H1 (cell line): ENCODE measurements around the gene DYRK1A. TPM values are rescaled to one million over a fixed set of nuclear protein-coding genes. Genes with fewer than 3 reads are reported as not detected.

Experiments
- CTCF ChIA-PET: fragments of 300-600 bp; sonication (Branson Sonifier 250); formaldehyde crosslinking; loops from one replicate; lab custom pipeline; 2021; ENCODE audit not compliant: partially characterized antibody; lab: Charles Lee
- POLR2A ChIA-PET: fragments of 300-600 bp; sonication (Branson Sonifier 250); formaldehyde crosslinking; loops from one replicate; lab custom pipeline; 2021; ENCODE audit warnings: inconsistent platforms; ENCODE audit not compliant: partially characterized antibody; lab: Charles Lee
- DNase-seq, 2 experiments: peaks; one replicate each; pipeline versions ENCODE4 v3.0.0 to v3.0.0-alpha.2; 2010 to 2022; ENCODE audit warnings: low spot score in 2 of 2, low read depth in 1 of 2, mixed read lengths in 1 of 2
- FAIRE-seq: peaks from 2 replicates; lab custom pipeline; 2011; peaks lifted over from hg19 to GRCh38; lab: Jason Lieb, UNC
- H2AFZ ChIP-seq: 2 replicates; pipeline ENCODE4 v1.8.1; 2012; ENCODE audit warnings: low read length, inconsistent platforms
- H2AK5ac ChIP-seq: 2 replicates; pipeline ENCODE4 v1.6.1; 2013; ENCODE audit warnings: low read depth, low read length
- H2BK120ac ChIP-seq: replicated peaks from 2 replicates; pipeline ENCODE3; 2013; ENCODE audit warnings: low read depth, low read length, inconsistent platforms
- H2BK12ac ChIP-seq: 2 replicates; pipeline ENCODE4 v1.6.1; 2013; ENCODE audit warnings: low read depth, low read length
- H2BK15ac ChIP-seq: 2 replicates; pipeline ENCODE4 v1.6.1; 2013; ENCODE audit warnings: low read length
- H2BK20ac ChIP-seq: 2 replicates; pipeline ENCODE4 v1.6.1; 2013; ENCODE audit warnings: low read length
- H2BK5ac ChIP-seq: 2 replicates; pipeline ENCODE4 v1.6.1; 2013; ENCODE audit warnings: low read depth, low read length
- H3K14ac ChIP-seq: 2 replicates; pipeline ENCODE4 v1.6.1; 2013; ENCODE audit warnings: inconsistent platforms; ENCODE audit not compliant: insufficient read length
- H3K18ac ChIP-seq: 2 replicates; pipeline ENCODE4 v1.6.1; 2013; ENCODE audit warnings: low read length; ENCODE audit errors: extremely low read depth
- H3K23ac ChIP-seq: 2 replicates; pipeline ENCODE4 v1.6.1; 2013; ENCODE audit warnings: inconsistent platforms; ENCODE audit not compliant: insufficient read length
- H3K23me2 ChIP-seq: 2 replicates; pipeline ENCODE4 v1.6.1; 2013; ENCODE audit warnings: low read depth, low read length
- H3K27ac ChIP-seq: 2 replicates; pipeline ENCODE4 v1.6.1; 2011; ENCODE audit warnings: low read depth, low read length, inconsistent platforms
- H3K27me3 ChIP-seq, 4 experiments: replicated peaks in 1 of 4; 1 replicate in 1 of 4; 2 replicates in 3 of 4; pipeline versions ENCODE4 v1.6.1 to v1.8.1; 2011 to 2013; ENCODE audit warnings: low read length in 3 of 4, mild to moderate bottlenecking in 3 of 4, inconsistent platforms in 2 of 4, mixed read lengths in 2 of 4, moderate library complexity in 1 of 4; ENCODE audit not compliant: control insufficient read depth in 3 of 4, insufficient read depth in 3 of 4; ENCODE audit errors: extremely low read depth in 1 of 4
- H3K36me3 ChIP-seq, 4 experiments: 2 replicates each; pipeline versions ENCODE4 v1.6.1 to v1.8.1; 2011 to 2013; ENCODE audit warnings: mild to moderate bottlenecking in 4 of 4, low read length in 3 of 4, moderate library complexity in 2 of 4, control low read depth in 1 of 4, inconsistent platforms in 1 of 4; ENCODE audit not compliant: insufficient read depth in 4 of 4, control insufficient read depth in 2 of 4
- H3K4ac ChIP-seq: replicated peaks from 2 replicates; pipeline ENCODE3; 2013; ENCODE audit warnings: low read length, low read depth, mixed read lengths, inconsistent platforms; ENCODE audit not compliant: insufficient read length
- H3K4me1 ChIP-seq, 4 experiments: replicated peaks in 1 of 4; 1 replicate in 1 of 4; 2 replicates in 3 of 4; pipeline versions ENCODE4 v1.6.1 to v1.8.1; 2011 to 2013; ENCODE audit warnings: low read length in 3 of 4, inconsistent platforms in 2 of 4, mixed read lengths in 1 of 4; ENCODE audit not compliant: insufficient read depth in 4 of 4, control insufficient read depth in 3 of 4
- H3K4me2 ChIP-seq, 2 experiments: 2 replicates each; pipeline versions ENCODE4 v1.6.1 to v1.8.1; 2011 to 2013; ENCODE audit warnings: low read depth in 2 of 2, low read length in 2 of 2, control low read depth in 1 of 2, inconsistent platforms in 1 of 2, mild to moderate bottlenecking in 1 of 2; ENCODE audit not compliant: insufficient read depth in 1 of 2
- H3K4me3 ChIP-seq, 4 experiments: fragments of 200-600, 300-600 bp in 1 of 4; sonication (generic), shearing (Covaris generic), sonication (Bioruptor Twin) in 1 of 4; 2 replicates each; pipeline versions ENCODE4 v1.5.1 to v1.8.1; 2011 to 2016; ENCODE audit warnings: low read length in 4 of 4, low read depth in 3 of 4, control low read depth in 2 of 4, inconsistent platforms in 2 of 4, mild to moderate bottlenecking in 2 of 4, mixed read lengths in 1 of 4, moderate library complexity in 1 of 4; ENCODE audit not compliant: insufficient read depth in 2 of 4; ENCODE audit errors: extremely low read depth in 1 of 4
- H3K56ac ChIP-seq: replicated peaks from 2 replicates; pipeline ENCODE3; 2013; ENCODE audit warnings: low read depth, mild to moderate bottlenecking, mixed read lengths, low read length, inconsistent platforms; ENCODE audit not compliant: insufficient read length
- H3K79me1 ChIP-seq: 2 replicates; pipeline ENCODE4 v1.6.1; 2013; ENCODE audit warnings: low read depth, low read length, control low read depth
- H3K79me2 ChIP-seq, 2 experiments: 2 replicates each; pipeline versions ENCODE4 v1.6.1 to v1.8.1; 2012 to 2013; ENCODE audit warnings: low read length in 2 of 2, mild to moderate bottlenecking in 2 of 2, inconsistent platforms in 1 of 2; ENCODE audit not compliant: insufficient read depth in 2 of 2, control insufficient read depth in 1 of 2
- H3K9ac ChIP-seq, 4 experiments: replicated peaks in 1 of 4; 1 replicate in 1 of 4; 2 replicates in 3 of 4; pipeline versions ENCODE4 v1.6.1 to v1.8.1; 2011 to 2013; ENCODE audit warnings: low read depth in 3 of 4, low read length in 3 of 4, control low read depth in 2 of 4, mild to moderate bottlenecking in 2 of 4, moderate library complexity in 2 of 4, inconsistent platforms in 1 of 4; ENCODE audit errors: extremely low read depth in 1 of 4
- H3K9me3 ChIP-seq, 2 experiments: 2 replicates each; pipeline versions ENCODE4 v1.6.1 to v1.8.1; 2012 to 2013; ENCODE audit warnings: mild to moderate bottlenecking in 2 of 2, moderate library complexity in 2 of 2, control low read depth in 1 of 2, inconsistent platforms in 1 of 2, low read depth in 1 of 2, low read length in 1 of 2, mixed read lengths in 1 of 2; ENCODE audit not compliant: insufficient read depth in 2 of 2
- H4K20me1 ChIP-seq, 2 experiments: replicated peaks in 1 of 2; 2 replicates each; pipeline versions ENCODE3 to v1.8.1; 2011 to 2013; ENCODE audit warnings: inconsistent platforms in 2 of 2, low read length in 2 of 2, mild to moderate bottlenecking in 1 of 2; ENCODE audit not compliant: insufficient read depth in 2 of 2, control insufficient read depth in 1 of 2
- H4K5ac ChIP-seq: 2 replicates; pipeline ENCODE4 v1.6.1; 2013; ENCODE audit warnings: low read length, low read depth, mixed read lengths, inconsistent platforms; ENCODE audit not compliant: insufficient read length
- H4K8ac ChIP-seq: 2 replicates; pipeline ENCODE4 v1.8.0; 2013; ENCODE audit warnings: mild to moderate bottlenecking, moderate library complexity, low read length, inconsistent platforms; ENCODE audit not compliant: insufficient read depth; ENCODE audit errors: extremely low read depth
- H4K91ac ChIP-seq: replicated peaks from 2 replicates; pipeline ENCODE3; 2013; ENCODE audit warnings: low read length, mixed read lengths, inconsistent platforms; ENCODE audit not compliant: insufficient read length
- JUN ChIP-seq: IDR thresholded peaks from 2 replicates; pipeline ENCODE4 v1.6.1; 2011; ENCODE audit warnings: low read depth, mild to moderate bottlenecking, improper control_type of control experiment, low read length
- SIN3A ChIP-seq, 2 experiments: IDR thresholded peaks in 1 of 2; conservative IDR thresholded peaks in 1 of 2; 2 replicates each; pipeline ENCODE4 v1.6.1; 2011 to 2012; ENCODE audit warnings: low read length in 2 of 2, improper control_type of control experiment in 1 of 2, low read depth in 1 of 2, mild to moderate bottlenecking in 1 of 2
- WGBS, 2 experiments: shearing (Covaris generic) in 1 of 2; methylation state at CpG; one replicate each; pipeline versions ENCODE4 v1.1.6 to v1.1.7; 2013 to 2015; ENCODE audit warnings: low lambda C conversion rate in 2 of 2, mixed read lengths in 2 of 2, inconsistent platforms in 1 of 2, low coverage in 1 of 2, missing lambda C conversion rate in 1 of 2; ENCODE audit not compliant: insufficient replicate concordance in 2 of 2, insufficient coverage in 1 of 2, insufficient read length in 1 of 2; ENCODE audit errors: extremely low coverage in 1 of 2, missing lambda C conversion rate in 1 of 2; 5-methylcytosine and 5-hydroxymethylcytosine counted together
- polyA plus RNA-seq, 7 experiments: library from polyadenylated mRNA; depleted of rRNA in 3 of 7; stranded (reverse) in 5 of 7; unstranded in 2 of 7; fragments of >200 nt in 5 of 7; fragments of 200-250 nt in 2 of 7; gene quantifications; 1 replicate in 5 of 7; 2 replicates in 1 of 7; 4 replicates in 1 of 7; pipeline versions ENCODE4 v1.2.1 to v1.2.3, GENCODE V29; 2011 to 2013; ENCODE audit warnings: missing spikeins in 2 of 7, mixed read lengths in 2 of 7
- total RNA-seq: library from RNA; stranded (reverse); fragmentation: NEBNext Ultra II Directional; extraction: Animal tissue kit (Norgen Biotek cat#: 25700); gene quantifications from 2 replicates; pipeline ENCODE4 v1.2.1, GENCODE V29; 2021

DYRK1A gene
- total and polyA plus RNA-seq, 2 of the 8 experiments (the other 6 are each of a cell fraction or from before 2014, with no cell fraction given) = 61.1 to 62.2 TPM

- TF ChIP-seq SIN3A (conservative IDR thresholded peaks at IDR 0.05 in 1 of 2, IDR thresholded peaks at IDR 0.05 in 1 of 2; ENCODE audit: low read depth in 1 of 2, low read length in 2 of 2) (no peak), JUN (no peak)
- Histone ChIP-seq H3K18ac (no peak overlapping the region), H2AFZ (no peak overlapping the region), H3K23me2 (no peaks in the 10 kb centered on the region), H2BK5ac (no peak overlapping the region), H3K9ac (no peak overlapping the region), H4K20me1 (peaks cover 20 to 23% of the 10 kb centered on the region in 2 experiments), H3K4ac (no peak overlapping the region), H4K91ac (no peak overlapping the region), H3K27ac (no peak overlapping the region), H3K79me1 (peaks cover 11% of the 10 kb centered on the region), H3K36me3 (no peaks in the 10 kb centered on the region; a peak in 1 of 8 replicates), H2BK20ac (no peak overlapping the region), H3K4me1 (peaks cover 3 to 15% (median 12%) of the 10 kb centered on the region in 4 experiments; a peak in 6 of 7 replicates), H4K5ac (no peak overlapping the region), H3K9me3 (no peaks in the 10 kb centered on the region), H2BK120ac (no peak overlapping the region), H3K23ac (no peak overlapping the region), H3K4me3 (0 out of 8 replicates have a peak overlapping the region, but pooled peaks of 1 of the 4 experiments have one; percentile 20), H3K4me2 (no peak overlapping the region; a peak in 1 of 4 replicates), H2BK15ac (no peak overlapping the region), H2BK12ac (no peak overlapping the region), H3K27me3 (no peaks in the 10 kb centered on the region), H3K79me2 (peaks cover 3 to 98% of the 10 kb centered on the region in 2 experiments; a peak in 3 of 4 replicates), H3K14ac (no peak overlapping the region), H3K56ac (no peak overlapping the region), H4K8ac (no peak overlapping the region), H2AK5ac (no peak overlapping the region)
- ChIA-PET POLR2A (no interaction called here), CTCF (no interaction called here)
- DNase-seq = no peak
- WGBS, 2 experiments = 77% methylated on average over 4 of the region's 4 CpGs; no CpG with 5 or more reads in 1 of the 2 experiments
- no peak for FAIRE-seq
Measured at GRCh38 chr21:37461479-37461878, 94.9 kb downstream of the DYRK1A start.
